Fibroblast of the aortic adventitia (primary cell): ENCODE results near the gene OR1B1. TPM values are rescaled to one million over a fixed set of nuclear protein-coding genes. Genes with fewer than 3 reads are reported as not detected.
"Not testable (repeated sequence)": the region's sequence is repeated elsewhere in the genome, so short reads cannot be mapped to it uniquely, and the experiment has no call there.

ENCODE experiments used
- DNase-seq: peaks from one replicate; pipeline ENCODE4 v3.0.0-alpha.2; 2010; ENCODE audit warnings: low read depth
- H3K4me3 ChIP-seq: 2 replicates; pipeline ENCODE4 v1.5.1; 2011; ENCODE audit warnings: low read depth, mild to moderate bottlenecking, control low read depth, low read length, moderate library complexity
- total RNA-seq: library from RNA; depleted of rRNA; stranded (reverse); fragments of >200 nt; gene quantifications from 2 replicates; pipeline ENCODE4 v1.2.3, GENCODE V29; 2012; ENCODE audit warnings: low replicate concordance
- TF ChIP-seq, protein P1 (sequence below): IDR thresholded peaks from 2 replicates; pipeline ENCODE4 v1.5.1; 2011; ENCODE audit warnings: mild to moderate bottlenecking, low read length, control low read depth, inconsistent platforms; ENCODE audit not compliant: insufficient read depth

OR1B1 gene
- total RNA-seq, 1 donor = not detected

GRCh38 chr9:122619996-122620395 lies 37.4 kb downstream of the OR1B1 start:
- no peak for DNase-seq
- TF ChIP-seq, protein P1, sequence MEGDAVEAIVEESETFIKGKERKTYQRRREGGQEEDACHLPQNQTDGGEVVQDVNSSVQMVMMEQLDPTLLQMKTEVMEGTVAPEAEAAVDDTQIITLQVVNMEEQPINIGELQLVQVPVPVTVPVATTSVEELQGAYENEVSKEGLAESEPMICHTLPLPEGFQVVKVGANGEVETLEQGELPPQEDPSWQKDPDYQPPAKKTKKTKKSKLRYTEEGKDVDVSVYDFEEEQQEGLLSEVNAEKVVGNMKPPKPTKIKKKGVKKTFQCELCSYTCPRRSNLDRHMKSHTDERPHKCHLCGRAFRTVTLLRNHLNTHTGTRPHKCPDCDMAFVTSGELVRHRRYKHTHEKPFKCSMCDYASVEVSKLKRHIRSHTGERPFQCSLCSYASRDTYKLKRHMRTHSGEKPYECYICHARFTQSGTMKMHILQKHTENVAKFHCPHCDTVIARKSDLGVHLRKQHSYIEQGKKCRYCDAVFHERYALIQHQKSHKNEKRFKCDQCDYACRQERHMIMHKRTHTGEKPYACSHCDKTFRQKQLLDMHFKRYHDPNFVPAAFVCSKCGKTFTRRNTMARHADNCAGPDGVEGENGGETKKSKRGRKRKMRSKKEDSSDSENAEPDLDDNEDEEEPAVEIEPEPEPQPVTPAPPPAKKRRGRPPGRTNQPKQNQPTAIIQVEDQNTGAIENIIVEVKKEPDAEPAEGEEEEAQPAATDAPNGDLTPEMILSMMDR = no peak
- H3K4me3 ChIP-seq = no peak overlapping the region

- no peak within 1 kb of the TSS for H3K4me3 ChIP-seq
- TF ChIP-seq, protein P1 = no peak
- DNase-seq = no peak
Measured at GRCh38 chr9:122614362-122614761, 43.1 kb downstream of the OR1B1 start, which contains the start of gene OR1Q1. OR1Q1 (plus strand) TSS chr9:122614738; CDS start chr9:122614738, 0 bp downstream.

- H3K4me3 ChIP-seq = no peak overlapping the region
Measured at GRCh38 chr9:122609804-122610203, 47.6 kb downstream of the OR1B1 start.

GRCh38 chr9:122606587-122606986 lies 50.8 kb downstream of the OR1B1 start:
- TF ChIP-seq, protein P1 = no peak
- no peak for DNase-seq
- no peak overlapping the region for H3K4me3 ChIP-seq

More at GRCh38 chr9:122609804-122610203, 47.6 kb downstream of the OR1B1 start:
- no peak for DNase-seq
- TF ChIP-seq, protein P1 = no peak

DNA sequence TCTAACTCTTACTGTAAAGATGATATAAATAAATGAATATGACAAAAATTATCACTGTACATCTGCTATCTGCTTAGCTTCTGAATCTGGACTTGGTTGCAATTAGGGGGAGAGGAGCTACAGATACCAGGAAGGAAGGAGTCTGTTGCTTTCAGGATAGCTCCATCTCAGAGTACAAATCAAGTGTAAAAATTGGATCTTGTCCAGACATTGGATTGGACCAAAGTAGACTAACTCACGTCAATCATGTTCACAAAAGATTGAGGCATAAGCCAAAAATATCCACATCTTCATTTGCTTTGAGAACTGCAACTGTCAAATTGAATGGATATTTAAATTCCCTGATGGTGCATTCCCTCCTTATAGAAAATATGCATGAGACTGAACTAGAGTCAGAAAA lies 51.7 kb downstream of the OR1B1 start:
- TF ChIP-seq, protein P1 = no peak
- no peak overlapping the region for H3K4me3 ChIP-seq
- no peak for DNase-seq

DNA sequence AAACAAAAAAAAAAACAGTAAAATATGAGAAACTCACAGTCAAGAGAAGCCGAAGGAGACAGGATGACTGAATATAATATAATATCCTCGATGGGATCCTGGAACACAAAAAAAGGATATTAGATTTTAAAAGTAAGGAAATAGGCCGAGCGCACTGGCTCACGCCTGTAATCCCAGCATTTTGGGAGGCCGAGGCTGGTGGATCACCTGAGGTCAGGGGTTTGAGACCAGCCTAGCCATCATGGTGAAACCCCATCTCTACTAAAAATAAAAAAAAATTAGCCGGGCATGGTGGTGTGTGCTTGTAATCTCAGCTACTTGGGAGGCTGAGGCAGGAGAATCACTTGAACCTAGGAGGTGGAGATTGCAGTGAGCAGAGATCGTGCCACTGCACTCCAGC lies 74.1 kb downstream of the OR1B1 start, which contains the start of gene OR1L8:
OR1L8 (minus strand) TSS at position 101 of the 400 bp plus-strand sequence. CDS start 14,907 bp downstream, outside the sequence.
- not testable (repeated sequence) for H3K4me3 ChIP-seq, DNase-seq

DNA sequence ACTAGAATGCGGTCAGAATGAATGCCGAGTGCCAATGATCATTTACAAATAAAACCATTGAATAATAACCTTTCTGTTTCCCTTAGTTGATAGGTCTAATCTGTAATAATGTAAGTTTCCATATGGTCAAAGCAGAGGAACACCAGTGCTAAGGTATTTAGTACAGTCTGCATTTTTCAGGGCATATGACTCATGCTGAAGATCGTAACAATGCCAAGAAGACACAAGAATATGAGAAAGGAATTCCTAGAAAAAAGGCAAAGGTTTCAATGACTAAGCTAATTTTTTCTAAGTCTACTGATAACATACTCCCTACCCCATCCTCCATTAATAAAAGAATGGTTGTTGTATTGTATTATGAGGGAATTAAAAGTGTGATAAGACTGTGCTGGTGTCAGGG lies 77.1 kb downstream of the OR1B1 start:
- peak; percentile 71 for DNase-seq
- TF ChIP-seq, protein P1 = no peak
- no peak overlapping the region for H3K4me3 ChIP-seq
